ENCODE data around the gene CSTF1. TPM values are rescaled to one million over a fixed set of nuclear protein-coding genes. Genes with fewer than 3 reads are reported as not detected.

The CSTF1 gene
- total RNA-seq, 4 donors from 2014 or later: 17.6 to 25.9 (median 22.7) TPM

GRCh38 chr20:56411759-56412472 is 19.5 kb downstream of the CSTF1 start, which contains the start of gene CASS4:
CASS4 (plus strand) TSS chr20:56412260; CDS start chr20:56412459, 199 bp downstream.
- peak in 1 of 2 donors; percentile 30 for DNase-seq (ENCODE audit: low spot score in 2 of 2)
- Histone ChIP-seq H3K27me3 (no peaks in the 10 kb centered on the region), H3K4me1 (peaks cover 0 to 20% (median 5%) of the 10 kb centered on the region in 4 donors), H3K27ac (peak within 1 kb of the TSS in 3 of 4 donors; percentile 60 to 80 (median 73)), H3K36me3 (peaks cover 0 to 25% (median 0%) of the 10 kb centered on the region in 3 donors), H3K4me3 (peak within 1 kb of the TSS in 3 of 4 donors; percentile 6 to 38 (median 26)), H3K9me3 (no peaks in the 10 kb centered on the region)
- 13 to 36% methylated on average over 10 of the region's 10 CpGs for WGBS, 2 donors
- TF ChIP-seq, protein P1, sequence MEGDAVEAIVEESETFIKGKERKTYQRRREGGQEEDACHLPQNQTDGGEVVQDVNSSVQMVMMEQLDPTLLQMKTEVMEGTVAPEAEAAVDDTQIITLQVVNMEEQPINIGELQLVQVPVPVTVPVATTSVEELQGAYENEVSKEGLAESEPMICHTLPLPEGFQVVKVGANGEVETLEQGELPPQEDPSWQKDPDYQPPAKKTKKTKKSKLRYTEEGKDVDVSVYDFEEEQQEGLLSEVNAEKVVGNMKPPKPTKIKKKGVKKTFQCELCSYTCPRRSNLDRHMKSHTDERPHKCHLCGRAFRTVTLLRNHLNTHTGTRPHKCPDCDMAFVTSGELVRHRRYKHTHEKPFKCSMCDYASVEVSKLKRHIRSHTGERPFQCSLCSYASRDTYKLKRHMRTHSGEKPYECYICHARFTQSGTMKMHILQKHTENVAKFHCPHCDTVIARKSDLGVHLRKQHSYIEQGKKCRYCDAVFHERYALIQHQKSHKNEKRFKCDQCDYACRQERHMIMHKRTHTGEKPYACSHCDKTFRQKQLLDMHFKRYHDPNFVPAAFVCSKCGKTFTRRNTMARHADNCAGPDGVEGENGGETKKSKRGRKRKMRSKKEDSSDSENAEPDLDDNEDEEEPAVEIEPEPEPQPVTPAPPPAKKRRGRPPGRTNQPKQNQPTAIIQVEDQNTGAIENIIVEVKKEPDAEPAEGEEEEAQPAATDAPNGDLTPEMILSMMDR (IDR thresholded peaks at IDR 0.05): no peak
- TF ChIP-seq EP300 (IDR thresholded peaks at IDR 0.05): peak in 1 of 2 donors; percentile 65

DNA sequence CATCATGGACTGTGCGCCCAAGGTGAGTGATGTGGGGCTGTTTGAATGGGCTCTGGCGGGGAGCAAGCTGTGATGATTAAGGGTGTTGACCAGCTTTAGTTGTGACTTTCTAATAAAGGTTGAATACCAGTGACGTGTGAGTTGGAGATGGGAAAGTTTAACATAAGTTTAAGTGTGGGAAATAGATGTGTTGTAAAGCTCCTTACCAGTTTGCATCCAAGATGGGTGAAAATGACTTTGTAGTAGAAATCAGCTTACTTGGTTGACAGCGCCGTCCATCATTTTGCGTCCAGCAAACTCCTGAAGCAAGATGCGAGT is 20.0 kb downstream of the CSTF1 start:
- Histone ChIP-seq H3K27ac (peak overlapping the region in 3 of 4 donors; percentile 60 to 80 (median 73)), H3K4me1 (peaks cover 0 to 20% (median 5%) of the 10 kb centered on the region in 4 donors), H3K4me3 (peak overlapping the region in 3 of 4 donors; percentile 6 to 38 (median 26)), H3K9me3 (no peaks in the 10 kb centered on the region), H3K36me3 (peaks cover 0 to 24% (median 0%) of the 10 kb centered on the region in 3 donors), H3K27me3 (no peaks in the 10 kb centered on the region)
- TF ChIP-seq, protein P1 (IDR thresholded peaks at IDR 0.05): no peak
- TF ChIP-seq POLR2A (IDR thresholded peaks at IDR 0.05) (no peak), EP300 (IDR thresholded peaks at IDR 0.05) (no peak)
- WGBS, 2 donors: 87 to 90% methylated on average over 7 of the region's 7 CpGs
- no peak for DNase-seq (ENCODE audit: low spot score in 2 of 2)

- DNase-seq (ENCODE audit: low spot score in 2 of 2): no peak
- WGBS, 2 donors: 95 to 100% methylated on average over 3 of the region's 3 CpGs
- H3K4me3 ChIP-seq: peak overlapping the region in 2 of 4 donors; percentile 26 to 38
- no peak for TF ChIP-seq EP300 (IDR thresholded peaks at IDR 0.05)
- TF ChIP-seq, protein P1 (IDR thresholded peaks at IDR 0.05): no peak
- TF ChIP-seq POLR2A (IDR thresholded peaks at IDR 0.05): no peak
- H3K9me3 ChIP-seq: no peaks in the 10 kb centered on the region
- peaks cover 0 to 24% (median 0%) of the 10 kb centered on the region in 3 donors for H3K36me3 ChIP-seq
- peak overlapping the region in 3 of 4 donors; percentile 60 to 80 (median 73) for H3K27ac ChIP-seq
- no peaks in the 10 kb centered on the region for H3K27me3 ChIP-seq
- peaks cover 0 to 20% (median 5%) of the 10 kb centered on the region in 4 donors for H3K4me1 ChIP-seq
These were observed 20.5 kb downstream of the CSTF1 start for GRCh38 chr20:56412949-56413348.

- no peak overlapping the region for H3K27ac ChIP-seq
- peaks cover 0 to 20% (median 5%) of the 10 kb centered on the region in 4 donors for H3K4me1 ChIP-seq
- H3K9me3 ChIP-seq: no peaks in the 10 kb centered on the region
- WGBS, 2 donors: 66 to 71% methylated on average over 12 of the region's 12 CpGs
- TF ChIP-seq, protein P1 (IDR thresholded peaks at IDR 0.05): no peak
- TF ChIP-seq EP300 (IDR thresholded peaks at IDR 0.05): no peak
- TF ChIP-seq POLR2A (IDR thresholded peaks at IDR 0.05): no peak
- no peaks in the 10 kb centered on the region for H3K27me3 ChIP-seq
- DNase-seq (ENCODE audit: low spot score in 2 of 2): no peak
- H3K36me3 ChIP-seq: peaks cover 0 to 13% (median 0%) of the 10 kb centered on the region in 3 donors
- no peak overlapping the region for H3K4me3 ChIP-seq
These were observed 22.7 kb downstream of the CSTF1 start for GRCh38 chr20:56414842-56415765.

All from tibial nerve (tissue), 4 donors.